Right lobe of liver (tissue), 6 donors: ENCODE data around the gene TTLL12. TPM values are rescaled to one million over a fixed set of nuclear protein-coding genes. Genes with fewer than 3 reads are reported as not detected.

Source experiments
- ATAC-seq, 4 donors: fragments of 200-7000 bp; cut with Tn5 transposase; one replicate each; pipeline ENCODE4 v1.9.1; 2020; ENCODE audit warnings: mild to moderate bottlenecking in 4 of 4, moderate library complexity in 4 of 4
- DNase-seq, 3 donors: peaks; one replicate each; pipeline ENCODE4 v3.0.0-alpha.2; 2020
- H3K27ac ChIP-seq, 3 donors: fragments of 200-600 bp; one replicate each; pipeline ENCODE4 v1.8.0; 2022
- H3K27me3 ChIP-seq, 2 donors: fragments of 200-600 bp; one replicate each; pipeline ENCODE4 v1.8.0; 2022
- H3K36me3 ChIP-seq, 4 donors: fragments of 200-600 bp; sonication (generic) in 1 of 4; one replicate each; pipeline versions ENCODE4 v1.5.1 to v1.8.0; 2017 to 2022; ENCODE audit warnings: control low read depth in 1 of 4
- H3K4me1 ChIP-seq, 4 donors: fragments of 200-600 bp; sonication (generic) in 1 of 4; one replicate each; pipeline versions ENCODE4 v1.5.1 to v1.8.0; 2017 to 2022; ENCODE audit warnings: control low read depth in 1 of 4
- H3K4me3 ChIP-seq, 3 donors: fragments of 200-600 bp; one replicate each; pipeline ENCODE4 v1.8.0; 2022
- H3K9me3 ChIP-seq, 4 donors: fragments of 200-600 bp; sonication (generic) in 1 of 4; one replicate each; pipeline versions ENCODE4 v1.5.1 to v1.8.0; 2017 to 2022; ENCODE audit warnings: control low read depth in 1 of 4
- POLR2A ChIP-seq: fragments of 450-650 bp; IDR thresholded peaks from one replicate; pipeline ENCODE4 v1.6.1; 2017; ENCODE audit warnings: antibody characterized with exemption, mild to moderate bottlenecking
- WGBS: methylation state at CpG from one replicate; pipeline ENCODE4 v1.1.6; 2018; ENCODE audit warnings: low coverage, low lambda C conversion rate; ENCODE audit not compliant: insufficient coverage; ENCODE audit errors: missing lambda C conversion rate; 5-methylcytosine and 5-hydroxymethylcytosine counted together
- intact Hi-C, 2 donors: fragments of 100-400 bp; cut with DNase I; formaldehyde crosslinking; loops; one replicate each; pipeline versions ENCODE4 v1.11.2 to v1.14.1; 2022
- total RNA-seq, 6 experiments: library from RNA; depleted of rRNA in 2 of 6; stranded (reverse); fragments of >200 nt in 2 of 6; fragmentation: NEBNext Ultra II Directional in 3 of 6; extraction: Animal tissue kit (Norgen Biotek cat#: 25700) in 3 of 6; gene quantifications; one replicate each; pipeline versions ENCODE4 v1.1.0 to v1.2.4, GENCODE V29; 2016 to 2023
- donor health status: DM: no; HTN: yes; CAD: no.
- donor health status: DM: no; HTN: no; CAD: no.
- donor health status: DM: no; HTN: no; CAD: no.
- donor health status: DM: no; HTN: yes; CAD: no.
- donor health status: DM: no; HTN: yes; CAD: no.

The TTLL12 gene
- total RNA-seq, 6 experiments from 2014 or later, result 18.6 to 43.5 (median 24.4) TPM

GRCh38 chr22:43116932-43117331 is 70.0 kb downstream of the TTLL12 start:
- ATAC-seq (no peak), DNase-seq (no peak)
- H3K27ac ChIP-seq, result no peak overlapping the region
- no peaks in the 10 kb centered on the region for H3K36me3 ChIP-seq
- peaks cover 0 to 10% (median 0%) of the 10 kb centered on the region in 4 donors for H3K4me1 ChIP-seq
- TF ChIP-seq POLR2A, result no peak
- WGBS, result 88% methylated on average over 3 of the region's 7 CpGs
- H3K4me3 ChIP-seq, result no peak overlapping the region
- no peaks in the 10 kb centered on the region for H3K27me3 ChIP-seq
- no peaks in the 10 kb centered on the region for H3K9me3 ChIP-seq
- intact Hi-C loops, result no loop called here

Other genes with a start within 250 kb of the TTLL12 start
- 10 to 100 TPM; 21.4 to 67.0 (median 47.1) TPM for gene PACSIN2, start 172.0 kb downstream of the TTLL12 start, total RNA-seq
- gene TTLL1, start 97.7 kb downstream of the TTLL12 start, total RNA-seq, result 1 to 10 TPM in 4 of 6 experiments, under 1 TPM in 2; 0.97 to 2.0 (median 1.3) TPM
- under 1 TPM in 5 of 6 experiments, not detected in 1; 0.22 to 0.42 (median 0.31) TPM for gene BIK, start 76.4 kb downstream of the TTLL12 start, total RNA-seq
- gene MCAT, start 43.7 kb downstream of the TTLL12 start, total RNA-seq, result 10 to 100 TPM in 4 of 6 experiments, 1 to 10 TPM in 2; 8.8 to 22.3 (median 11.4) TPM
- 100 to 1,000 TPM in 2 of 6 experiments, 10 to 100 TPM in 4; 18.1 to 198 (median 31.9) TPM for gene TSPO, start 35.6 kb downstream of the TTLL12 start, total RNA-seq
- gene SCUBE1, start 156.2 kb upstream of the TTLL12 start, total RNA-seq, result 10 to 100 TPM in 1 of 6 experiments, 1 to 10 TPM in 4, under 1 TPM in 1; 0.73 to 11.7 (median 2.7) TPM
- gene MPPED1, start 224.9 kb upstream of the TTLL12 start, total RNA-seq, result 10 to 100 TPM in 4 of 6 experiments, 1 to 10 TPM in 2; 2.4 to 13.8 (median 11.3) TPM